HepG2 (cell line): ENCODE data around the gene ASIC3. TPM values are rescaled to one million over a fixed set of nuclear protein-coding genes. Genes with fewer than 3 reads are reported as not detected.

ENCODE experiments used
- ATF2 ChIP-seq: sonication (generic); formaldehyde crosslinking; IDR thresholded peaks from 2 replicates; pipeline ENCODE4 v1.4.0; 2020; ENCODE audit warnings: missing genetic modification reagents
- DNMT1 ChIP-seq: sonication (generic); formaldehyde crosslinking; IDR thresholded peaks from 2 replicates; pipeline ENCODE4 v1.5.1; 2020; ENCODE audit warnings: mild to moderate bottlenecking, missing genetic modification reagents
- FOSL1 ChIP-seq: sonication (generic); formaldehyde crosslinking; IDR thresholded peaks from 2 replicates; pipeline ENCODE4 v1.9.0; 2021; ENCODE audit warnings: missing genetic modification reagents, borderline replicate concordance
- HMGA1 ChIP-seq: sonication (generic); formaldehyde crosslinking; conservative IDR thresholded peaks from 2 replicates; pipeline ENCODE4 v1.4.0; 2020; ENCODE audit warnings: missing genetic modification reagents
- HNRNPK ChIP-seq: fragments of 200-400 bp; formaldehyde crosslinking; IDR thresholded peaks from 2 replicates; pipeline ENCODE4 v1.6.1; 2018; ENCODE audit warnings: low read length, low read depth, moderate library complexity, mild to moderate bottlenecking; ENCODE audit not compliant: poor library complexity, severe bottlenecking
- ISL2 ChIP-seq: sonication (generic); formaldehyde crosslinking; IDR thresholded peaks from 2 replicates; pipeline ENCODE4 v1.5.0; 2020; ENCODE audit warnings: missing genetic modification reagents
- KAT7 ChIP-seq: IDR thresholded peaks from 2 replicates; pipeline ENCODE4 v1.6.1; 2018; ENCODE audit warnings: borderline replicate concordance, missing compliant biosample characterization
- KMT2A ChIP-seq: sonication (generic); formaldehyde crosslinking; IDR thresholded peaks from 2 replicates; pipeline ENCODE4 v1.4.0; 2020; ENCODE audit warnings: missing genetic modification reagents
- MIER3 ChIP-seq: IDR thresholded peaks from 2 replicates; pipeline ENCODE4 v1.6.1; 2016; ENCODE audit warnings: missing compliant biosample characterization, borderline replicate concordance
- MZF1 ChIP-seq: sonication (generic); formaldehyde crosslinking; IDR thresholded peaks from 2 replicates; pipeline ENCODE4 v1.8.1; 2023; ENCODE audit warnings: mild to moderate bottlenecking, missing genetic modification reagents, borderline replicate concordance
- NRL ChIP-seq: sonication (generic); formaldehyde crosslinking; IDR thresholded peaks from 2 replicates; pipeline ENCODE4 v1.5.0; 2020; ENCODE audit warnings: missing genetic modification reagents, mild to moderate bottlenecking, moderate library complexity, borderline replicate concordance
- PHF20 ChIP-seq: sonication (generic); formaldehyde crosslinking; IDR thresholded peaks from 2 replicates; pipeline ENCODE4 v1.5.0; 2020; ENCODE audit warnings: mild to moderate bottlenecking, missing genetic modification reagents
- RARA ChIP-seq: IDR thresholded peaks from 2 replicates; pipeline ENCODE4 v1.6.1; 2016; ENCODE audit warnings: missing genetic modification reagents, missing compliant biosample characterization
- SMYD3 ChIP-seq: sonication (generic); formaldehyde crosslinking; IDR thresholded peaks from 2 replicates; pipeline ENCODE4 v1.8.1; 2023; ENCODE audit warnings: mild to moderate bottlenecking, missing genetic modification reagents
- SRSF4 ChIP-seq: fragments of 200-400 bp; formaldehyde crosslinking; IDR thresholded peaks from one replicate; pipeline ENCODE4 v1.6.1; 2018; ENCODE audit warnings: mild to moderate bottlenecking, low read depth, low read length, moderate library complexity; ENCODE audit not compliant: poor library complexity, severe bottlenecking
- STAG1 ChIP-seq: sonication (generic); formaldehyde crosslinking; IDR thresholded peaks from 2 replicates; pipeline ENCODE4 v1.4.0; 2020; ENCODE audit warnings: missing genetic modification reagents
- TMF1 ChIP-seq: sonication (generic); formaldehyde crosslinking; IDR thresholded peaks from 2 replicates; pipeline ENCODE4 v1.8.1; 2022; ENCODE audit warnings: low read depth, missing genetic modification reagents
- TOPORS ChIP-seq: sonication (generic); formaldehyde crosslinking; IDR thresholded peaks from 2 replicates; pipeline ENCODE4 v1.8.0; 2023; ENCODE audit warnings: mild to moderate bottlenecking, missing genetic modification reagents
- U2AF1 ChIP-seq: fragments of 200-400 bp; formaldehyde crosslinking; optimal IDR thresholded peaks from 2 replicates; pipeline ENCODE3; 2017; ENCODE audit warnings: mild to moderate bottlenecking, low read depth, low read length
- YEATS4 ChIP-seq: sonication (generic); formaldehyde crosslinking; IDR thresholded peaks from 2 replicates; pipeline ENCODE4 v1.4.0; 2020; ENCODE audit warnings: missing genetic modification reagents, borderline replicate concordance
- ZFP36L2 ChIP-seq: sonication (generic); formaldehyde crosslinking; IDR thresholded peaks from 2 replicates; pipeline ENCODE4 v1.4.0; 2020; ENCODE audit warnings: missing genetic modification reagents
- ZFP41 ChIP-seq: sonication (generic); formaldehyde crosslinking; IDR thresholded peaks from 2 replicates; pipeline ENCODE4 v1.4.0; 2020; ENCODE audit warnings: mild to moderate bottlenecking, missing genetic modification reagents, borderline replicate concordance
- ZNF124 ChIP-seq: sonication (generic); formaldehyde crosslinking; IDR thresholded peaks from 2 replicates; pipeline ENCODE4 v1.4.0; 2020; ENCODE audit warnings: missing genetic modification reagents
- ZNF224 ChIP-seq: sonication (generic); formaldehyde crosslinking; IDR thresholded peaks from 2 replicates; pipeline ENCODE4 v1.5.0; 2020; ENCODE audit warnings: mild to moderate bottlenecking, missing genetic modification reagents
- ZNF510 ChIP-seq: sonication (generic); formaldehyde crosslinking; IDR thresholded peaks from 2 replicates; pipeline ENCODE4 v1.4.0; 2020; ENCODE audit warnings: low read depth, mild to moderate bottlenecking, missing genetic modification reagents
- ZNF557 ChIP-seq: sonication (generic); formaldehyde crosslinking; IDR thresholded peaks from 2 replicates; pipeline ENCODE4 v1.4.0; 2020; ENCODE audit warnings: missing genetic modification reagents
- ZNF777 ChIP-seq: sonication (generic); formaldehyde crosslinking; IDR thresholded peaks from 2 replicates; pipeline ENCODE4 v1.4.0; 2020; ENCODE audit warnings: missing genetic modification reagents
- polyA plus RNA-seq, 8 experiments: library from polyadenylated mRNA; depleted of rRNA in 3 of 8; stranded (reverse) in 7 of 8; unstranded in 1 of 8; fragments of >200 nt; fragmentation: Illumina TruSeq in 4 of 8; extraction: Trizol in 4 of 8; gene quantifications; 2 replicates each; pipeline versions ENCODE4 v1.2.1 to v1.2.3, GENCODE V29; 2011 to 2016; ENCODE audit warnings: low read depth in 4 of 8, missing spikeins in 1 of 8, mixed read lengths in 1 of 8; ENCODE audit not compliant: insufficient read depth in 1 of 8
- total RNA-seq, 5 experiments: library from RNA; depleted of rRNA; stranded (reverse); fragments of >200 nt; fragmentation: Illumina TruSeq; extraction: Trizol; gene quantifications; 2 replicates each; pipeline ENCODE4 v1.2.3, GENCODE V29; 2016; ENCODE audit warnings: low read depth in 1 of 5
- TF ChIP-seq, protein P1 (sequence below): sonication (generic); formaldehyde crosslinking; IDR thresholded peaks from 2 replicates; pipeline ENCODE4 v1.5.0; 2020; ENCODE audit warnings: mild to moderate bottlenecking, missing genetic modification reagents, borderline replicate concordance
- TF ChIP-seq, protein P2 (sequence below): sonication (generic); formaldehyde crosslinking; IDR thresholded peaks from 2 replicates; pipeline ENCODE4 v1.5.0; 2020; ENCODE audit warnings: missing genetic modification reagents

ASIC3 gene
- total and polyA plus RNA-seq, 2 of the 13 experiments (the other 11 are each of a cell fraction or from before 2014, with no cell fraction given) = 0.51 TPM; not detected in 1

DNA sequence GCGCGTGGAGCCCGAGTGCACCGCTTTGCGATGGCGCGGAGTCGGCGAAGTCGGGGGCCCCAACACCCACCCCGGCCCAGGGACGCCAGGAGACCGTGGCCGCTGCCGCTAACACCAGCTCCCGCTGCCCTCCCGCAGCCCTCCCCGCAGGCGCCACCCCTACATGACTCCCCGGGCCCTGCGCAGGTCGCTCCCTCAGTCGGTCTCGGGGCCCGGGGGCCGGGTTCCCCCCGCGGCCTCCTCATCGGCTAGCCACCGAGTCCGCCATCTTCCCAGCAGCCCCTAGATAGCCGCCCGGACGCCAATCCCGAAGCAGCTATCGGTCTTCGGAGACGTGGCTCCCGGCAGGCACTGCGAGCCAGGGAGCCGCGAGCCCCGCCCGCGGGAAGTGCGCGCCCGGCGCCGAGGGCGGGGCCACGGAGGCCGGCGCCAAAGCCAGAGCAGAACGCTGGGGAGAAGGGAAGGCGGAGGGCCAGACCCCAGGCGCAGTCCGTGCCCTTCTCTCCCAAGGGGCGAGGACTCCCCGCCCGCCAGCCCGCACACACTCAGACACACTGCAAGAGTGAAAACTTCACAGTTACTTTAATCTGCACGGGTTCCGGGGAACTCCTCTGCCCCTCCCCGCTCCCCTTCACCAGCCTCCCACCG is 32.3 kb downstream of the ASIC3 start, which contains the start of gene FASTK (continued):
- TF ChIP-seq ISL2 (no peak), RARA (no peak), NRL (CRISPR knock-in tag) (no peak), YEATS4 (no peak; the same call in none of the 2 replicates), SRSF4 (no peak), HMGA1 (no peak), TOPORS (CRISPR knock-in tag) (peak; percentile 72; the same call in 1 of the 2 replicates), KAT7 (CRISPR knock-in tag) (peak; percentile 71), ZNF124 (no peak), ATF2 (CRISPR knock-in tag) (peak; percentile 60; the same call in 1 of the 2 replicates), KMT2A (CRISPR knock-in tag) (no peak; the same call in 1 of the 2 replicates), TMF1 (CRISPR knock-in tag) (0 out of 2 replicates have a peak, but pooled peaks have one; percentile 48), MIER3 (CRISPR knock-in tag) (no peak), ZNF557 (CRISPR knock-in tag) (no peak; the same call in 1 of the 2 replicates), DNMT1 (CRISPR knock-in tag) (no peak), FOSL1 (CRISPR knock-in tag) (no peak), U2AF1 (no peak), ZNF510 (CRISPR knock-in tag) (0 out of 2 replicates have a peak, but pooled peaks have one; percentile 68), MZF1 (CRISPR knock-in tag) (no peak), PHF20 (CRISPR knock-in tag) (peak; percentile 68), ZFP41 (no peak; the same call in 1 of the 2 replicates), STAG1 (no peak), ZNF224 (CRISPR knock-in tag) (no peak), ZNF777 (CRISPR knock-in tag) (peak; percentile 25; the same call in 1 of the 2 replicates), SMYD3 (CRISPR knock-in tag) (no peak), HNRNPK (peak; percentile 74), ZFP36L2 (no peak)
- TF ChIP-seq, protein P1, sequence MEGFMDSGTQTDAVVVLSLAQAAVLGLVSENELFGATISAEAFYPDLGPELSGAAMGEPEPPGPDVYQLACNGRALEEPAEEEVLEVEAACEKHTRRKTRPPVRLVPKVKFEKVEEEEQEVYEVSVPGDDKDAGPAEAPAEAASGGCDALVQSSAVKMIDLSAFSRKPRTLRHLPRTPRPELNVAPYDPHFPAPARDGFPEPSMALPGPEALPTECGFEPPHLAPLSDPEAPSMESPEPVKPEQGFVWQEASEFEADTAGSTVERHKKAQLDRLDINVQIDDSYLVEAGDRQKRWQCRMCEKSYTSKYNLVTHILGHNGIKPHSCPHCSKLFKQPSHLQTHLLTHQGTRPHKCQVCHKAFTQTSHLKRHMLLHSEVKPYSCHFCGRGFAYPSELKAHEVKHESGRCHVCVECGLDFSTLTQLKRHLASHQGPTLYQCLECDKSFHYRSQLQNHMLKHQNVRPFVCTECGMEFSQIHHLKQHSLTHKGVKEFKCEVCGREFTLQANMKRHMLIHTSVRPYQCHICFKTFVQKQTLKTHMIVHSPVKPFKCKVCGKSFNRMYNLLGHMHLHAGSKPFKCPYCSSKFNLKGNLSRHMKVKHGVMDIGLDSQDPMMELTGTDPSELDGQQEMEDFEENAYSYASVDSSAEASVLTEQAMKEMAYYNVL (CRISPR knock-in tag) = 0 out of 2 replicates have a peak, but pooled peaks have one; percentile 68
- TF ChIP-seq, protein P2, sequence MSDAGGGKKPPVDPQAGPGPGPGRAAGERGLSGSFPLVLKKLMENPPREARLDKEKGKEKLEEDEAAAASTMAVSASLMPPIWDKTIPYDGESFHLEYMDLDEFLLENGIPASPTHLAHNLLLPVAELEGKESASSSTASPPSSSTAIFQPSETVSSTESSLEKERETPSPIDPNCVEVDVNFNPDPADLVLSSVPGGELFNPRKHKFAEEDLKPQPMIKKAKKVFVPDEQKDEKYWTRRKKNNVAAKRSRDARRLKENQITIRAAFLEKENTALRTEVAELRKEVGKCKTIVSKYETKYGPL (CRISPR knock-in tag) = peak; percentile 10; the same call in 1 of the 2 replicates
